NCI-H82 treated with DMSO at 0.1 percent for 48 hours (cell line): ENCODE data around the gene GPR146.

Experiments used
- DNase-seq: peaks from one replicate; lab custom pipeline; 2025; ENCODE audit not compliant: unreplicated experiment; lab: John Stamatoyannopoulos, UW

The GPR146 gene

DNA sequence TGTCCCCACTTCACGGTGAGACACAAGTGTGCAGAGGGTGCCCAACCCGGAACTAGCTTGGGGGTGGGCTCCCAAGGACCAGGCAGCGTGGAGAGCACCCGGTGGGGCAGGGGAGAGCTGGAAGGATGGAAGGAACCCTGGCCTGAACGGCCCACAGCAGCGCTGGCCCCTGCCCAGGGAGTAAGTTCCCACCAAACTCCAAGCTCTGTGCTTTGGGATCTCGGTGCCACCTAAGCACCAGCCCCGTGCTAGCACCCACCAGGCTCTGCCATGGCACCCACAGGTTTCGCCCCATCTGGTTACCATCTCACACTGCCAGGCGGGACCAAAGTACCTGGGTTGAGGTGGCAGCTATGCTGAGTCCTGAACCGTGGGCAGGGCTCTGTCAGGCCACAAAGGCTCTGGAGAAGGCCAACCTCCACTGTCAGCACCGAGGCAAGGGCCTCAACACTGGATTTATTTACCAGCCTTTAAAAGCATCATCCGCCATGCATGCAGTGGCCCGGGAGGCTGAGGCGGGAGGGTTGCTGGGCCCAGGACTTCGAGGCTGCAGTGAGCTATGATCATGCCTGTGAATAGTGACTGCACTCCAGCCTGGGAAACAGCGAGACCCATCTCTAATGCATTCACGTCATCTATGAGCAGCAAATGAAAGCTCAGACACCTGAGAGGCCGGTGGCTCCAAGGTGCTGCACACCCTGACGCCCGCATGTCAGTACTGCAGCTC lies 59.6 kb downstream of the GPR146 start:
- DNase-seq: no peak

DNA sequence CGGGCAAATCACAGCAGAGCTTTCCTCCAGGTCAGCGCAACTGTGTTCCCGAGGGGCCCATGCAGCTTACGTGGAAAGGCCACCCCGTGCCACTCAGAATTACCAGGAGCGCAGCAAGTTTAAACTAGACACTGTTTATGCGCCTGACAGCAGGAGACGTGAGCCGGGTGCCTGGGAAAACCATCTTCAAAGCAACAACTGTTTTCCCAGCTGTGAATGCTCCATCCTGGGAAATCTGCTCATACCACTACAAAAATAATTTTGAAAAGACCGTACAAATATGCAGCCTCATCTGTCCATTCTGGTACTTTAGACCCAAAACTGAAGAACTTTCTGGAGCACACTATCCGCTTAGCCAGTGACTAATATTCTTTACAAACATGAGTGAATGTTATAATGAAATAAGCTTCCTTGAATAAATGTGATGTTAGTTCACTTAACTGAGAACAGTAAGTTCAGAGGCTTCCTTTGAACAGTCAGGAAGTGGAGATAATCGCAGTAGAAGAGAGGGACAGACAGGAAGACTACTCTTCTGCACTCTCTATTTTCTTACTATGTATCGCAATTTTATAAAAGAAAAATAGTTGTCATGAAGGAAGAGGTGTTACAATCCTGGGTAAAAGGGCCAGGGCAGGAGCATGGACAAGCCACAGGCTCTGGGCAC lies 60.3 kb downstream of the GPR146 start:
- no peak for DNase-seq

DNA sequence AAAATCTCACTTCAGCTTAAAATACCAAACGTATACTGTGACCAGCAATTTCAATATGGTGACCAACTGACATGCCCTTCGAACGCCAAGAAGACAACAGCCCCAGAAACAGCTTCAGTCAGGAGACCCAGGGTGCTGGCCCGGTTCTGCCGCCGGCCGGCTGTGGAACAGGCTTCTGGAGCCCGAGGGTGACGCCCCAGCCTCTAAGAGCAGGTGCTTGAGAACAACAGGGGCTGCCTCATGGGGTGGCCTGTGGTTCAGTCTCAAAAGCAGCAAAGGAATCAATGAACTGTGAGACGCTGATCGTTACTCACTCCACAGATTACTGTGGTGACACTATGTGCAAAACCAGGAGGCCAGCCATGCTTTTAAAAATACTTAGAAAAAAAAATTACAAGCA lies 60.8 kb downstream of the GPR146 start:
- DNase-seq: no peak

DNA sequence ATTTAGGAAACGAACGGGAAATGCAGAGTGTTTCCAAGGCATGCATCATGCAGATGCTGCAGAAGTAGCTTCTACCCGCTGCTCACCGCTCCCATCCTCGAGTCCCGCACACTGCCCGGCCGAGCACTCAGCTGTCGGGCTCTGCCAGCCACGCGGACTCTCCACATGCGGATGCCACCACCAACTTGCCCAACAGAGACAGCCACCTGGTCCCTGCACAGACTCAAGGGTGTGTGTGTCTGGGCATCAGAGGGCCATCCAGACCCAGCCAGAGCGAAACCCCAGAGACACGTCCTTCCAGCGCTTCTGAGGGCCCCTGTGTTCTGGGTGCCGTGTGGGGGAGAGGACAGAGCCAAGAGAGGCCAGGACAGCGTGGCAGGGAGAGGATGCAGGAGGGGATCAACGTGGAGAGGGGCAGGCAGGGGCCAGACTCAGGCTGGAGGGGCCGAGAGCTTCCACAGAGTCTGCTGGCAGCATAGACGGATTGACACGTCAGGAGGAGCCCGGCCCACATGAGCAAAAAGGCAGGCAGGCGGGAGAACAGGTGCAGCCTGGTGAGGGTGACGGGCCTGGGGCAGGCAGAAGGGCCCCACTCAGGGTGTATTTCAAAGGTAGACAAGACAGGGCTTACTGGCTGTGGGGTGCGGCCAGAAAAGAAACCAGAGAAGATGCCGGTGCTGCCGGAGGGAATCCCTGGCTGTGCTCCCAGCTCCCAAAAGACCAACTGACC lies 61.9 kb downstream of the GPR146 start:
- DNase-seq: no peak

DNA sequence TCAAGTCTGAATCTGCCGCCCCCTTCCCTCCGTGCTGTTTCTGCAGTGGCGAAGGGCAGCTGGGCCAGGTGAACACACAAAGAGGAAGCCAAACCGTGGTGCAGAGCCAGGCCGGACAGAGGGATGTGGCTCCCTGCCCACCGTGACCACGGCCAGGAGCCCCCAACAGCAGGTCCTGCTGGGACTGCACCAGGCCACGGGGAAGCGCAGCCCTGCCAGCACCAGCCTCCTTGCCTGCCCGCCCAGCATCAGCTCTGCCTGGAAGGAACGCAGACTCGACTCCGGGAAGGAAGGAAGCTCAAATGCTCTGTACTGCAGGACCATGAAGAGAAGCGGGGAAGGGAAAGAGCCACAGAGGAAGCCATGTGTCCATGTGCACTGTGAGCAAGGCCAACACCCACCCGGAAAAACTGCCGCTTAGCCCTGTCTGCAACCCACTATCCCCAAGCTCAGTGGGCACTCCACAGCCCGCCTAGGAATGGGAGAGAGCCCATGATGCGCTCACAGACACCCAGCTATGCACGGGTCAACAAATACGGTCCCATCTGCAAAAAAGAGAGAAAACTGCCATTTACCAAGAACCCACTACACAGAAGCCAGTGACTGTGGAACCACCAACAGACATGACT lies 62.6 kb downstream of the GPR146 start:
- no peak for DNase-seq

DNA sequence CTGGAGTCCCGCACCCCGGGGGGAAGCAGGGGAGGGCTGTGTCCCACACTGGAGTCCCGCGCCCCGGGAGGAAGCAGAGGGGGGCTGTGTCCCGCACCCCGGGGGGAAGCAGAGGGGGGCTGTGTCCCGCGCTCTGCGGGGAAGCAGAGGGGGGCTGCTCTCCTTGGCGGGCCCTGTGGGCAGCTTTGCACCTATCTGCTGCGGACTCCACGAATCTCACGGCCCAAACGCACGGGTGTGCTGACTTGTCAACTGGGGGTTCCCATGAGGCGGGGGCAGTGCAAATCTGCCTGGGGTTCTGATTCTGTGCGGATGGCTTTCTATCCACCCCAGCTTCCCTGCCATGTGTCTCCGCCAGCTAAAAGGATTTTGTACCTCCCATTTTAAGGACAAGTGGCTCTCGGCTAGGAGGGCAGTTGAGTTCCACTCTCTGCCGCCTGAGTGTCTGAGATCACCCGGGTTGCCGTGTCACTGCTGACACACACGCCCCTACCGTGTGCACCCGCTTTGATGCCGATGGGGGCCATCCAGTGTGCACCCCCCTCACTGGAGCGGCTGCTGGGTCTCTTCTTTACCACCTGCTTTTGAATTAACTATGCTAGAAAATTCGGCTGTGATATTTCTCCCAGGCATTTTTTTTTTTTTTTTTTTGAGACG lies 64.0 kb downstream of the GPR146 start:
- DNase-seq: peak; percentile 8
